ENCODE results near the gene ZFP90. TPM values are rescaled to one million over a fixed set of nuclear protein-coding genes. Genes with fewer than 3 reads are reported as not detected.

Gene ZFP90
- total RNA-seq, 4 donors from 2014 or later: 21.3 to 38.2 (median 27.3) TPM

DNA sequence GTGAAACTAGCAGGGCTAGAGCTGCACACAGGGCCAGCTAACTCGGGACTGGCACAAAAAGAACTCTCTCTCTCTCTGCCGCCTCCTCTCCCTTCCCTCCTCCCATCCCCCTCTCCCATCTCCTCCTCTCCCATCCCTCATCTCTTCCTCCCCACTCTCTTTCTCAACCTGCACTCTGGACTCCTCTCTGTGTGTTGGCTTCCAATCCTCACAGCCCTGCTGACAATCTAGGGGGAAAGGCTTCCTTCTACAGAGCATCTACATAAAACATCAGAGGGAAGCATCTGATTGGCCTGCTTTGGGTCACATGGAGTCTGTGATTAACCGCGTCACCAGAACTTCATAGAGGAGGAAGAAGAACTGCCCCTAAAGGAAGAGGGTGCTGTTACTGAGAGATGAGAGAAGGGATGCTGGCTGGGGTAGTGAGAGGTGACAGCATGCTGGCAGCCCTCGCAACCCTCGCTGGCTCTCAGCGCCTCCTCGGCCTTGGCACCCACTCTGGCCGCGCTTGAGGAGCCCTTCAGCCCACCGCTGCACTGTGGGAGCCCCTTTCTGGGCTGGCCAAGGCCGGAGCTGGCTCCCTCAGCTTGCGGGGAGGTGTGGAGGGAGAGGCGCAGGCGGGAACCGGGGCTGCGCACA is 12.8 kb upstream of the ZFP90 start:
- H3K9me3 ChIP-seq: no peaks in the 10 kb centered on the region
- H3K36me3 ChIP-seq: no peaks in the 10 kb centered on the region
- 29 to 38% methylated on average over 2 to 4 of the region's 17 CpGs for WGBS, 2 donors (ENCODE audit: low coverage in 1 of 2)
- peaks cover 13% of the 10 kb centered on the region for H3K27me3 ChIP-seq
- H3K27ac ChIP-seq: no peak overlapping the region
- TF ChIP-seq POLR2A (IDR thresholded peaks at IDR 0.05) (no peak), POLR2AphosphoS5 (IDR thresholded peaks at IDR 0.05) (no peak)
- no peak overlapping the region for H3K4me3 ChIP-seq
- ATAC-seq: no peak
- peaks cover 0 to 24% (median 14%) of the 10 kb centered on the region in 3 donors for H3K4me1 ChIP-seq

DNA sequence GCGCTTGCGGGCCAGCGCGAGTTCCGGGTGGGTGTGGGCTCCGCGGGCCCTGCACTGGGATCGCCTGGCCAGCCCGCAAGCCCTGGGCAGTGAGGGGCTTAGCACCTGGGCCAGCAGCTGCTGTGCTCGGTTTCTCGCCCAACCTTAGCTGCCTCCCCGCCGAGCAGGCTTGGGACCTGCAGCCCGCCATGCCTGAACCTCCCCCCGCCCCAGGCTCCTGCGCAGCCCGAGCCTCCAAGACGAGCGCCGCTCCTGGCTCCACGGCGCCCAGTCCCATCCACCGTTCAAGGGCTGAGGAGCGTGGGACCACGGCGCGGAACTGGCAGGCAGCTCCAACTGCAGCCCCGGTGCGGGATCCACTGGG is 12.3 kb upstream of the ZFP90 start:
- Histone ChIP-seq H3K27me3 (peaks cover 13% of the 10 kb centered on the region), H3K4me1 (peaks cover 0 to 24% (median 14%) of the 10 kb centered on the region in 3 donors), H3K27ac (no peak overlapping the region), H3K9me3 (no peaks in the 10 kb centered on the region), H3K4me3 (no peak overlapping the region), H3K36me3 (no peaks in the 10 kb centered on the region)
- TF ChIP-seq EP300 (IDR thresholded peaks at IDR 0.05) (no peak), POLR2A (IDR thresholded peaks at IDR 0.05) (no peak), POLR2AphosphoS5 (IDR thresholded peaks at IDR 0.05) (no peak)
- no CpG with 5 or more reads among the region's 29 CpGs for WGBS, 2 donors (ENCODE audit: low coverage in 1 of 2)
- ATAC-seq: no peak

DNA sequence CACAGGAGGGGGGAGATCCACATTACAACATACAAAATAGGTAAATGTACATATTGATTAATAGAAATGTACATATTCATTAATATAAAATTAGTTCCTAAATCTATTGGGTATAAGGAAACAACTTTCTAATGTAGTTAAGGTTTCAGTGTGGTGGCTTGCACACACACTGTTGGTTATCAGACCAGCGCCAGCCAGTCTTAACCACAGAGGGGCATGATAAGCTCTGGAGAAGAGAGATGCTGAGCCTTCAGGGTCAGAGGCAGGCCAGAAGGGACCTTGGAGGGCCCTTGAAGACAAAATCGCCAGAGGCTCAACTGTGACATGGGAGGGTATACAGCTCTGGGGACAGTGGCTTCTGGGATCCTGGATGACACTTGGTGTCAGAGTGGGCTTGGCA is 10.9 kb upstream of the ZFP90 start:
- ATAC-seq: no peak
- no peak overlapping the region for H3K27ac ChIP-seq
- 61 to 68% methylated on average over 2 of the region's 2 CpGs for WGBS, 2 donors (ENCODE audit: low coverage in 1 of 2)
- no peaks in the 10 kb centered on the region for H3K36me3 ChIP-seq
- TF ChIP-seq EP300 (IDR thresholded peaks at IDR 0.05): no peak
- no peak for TF ChIP-seq POLR2A (IDR thresholded peaks at IDR 0.05)
- TF ChIP-seq, protein P1, sequence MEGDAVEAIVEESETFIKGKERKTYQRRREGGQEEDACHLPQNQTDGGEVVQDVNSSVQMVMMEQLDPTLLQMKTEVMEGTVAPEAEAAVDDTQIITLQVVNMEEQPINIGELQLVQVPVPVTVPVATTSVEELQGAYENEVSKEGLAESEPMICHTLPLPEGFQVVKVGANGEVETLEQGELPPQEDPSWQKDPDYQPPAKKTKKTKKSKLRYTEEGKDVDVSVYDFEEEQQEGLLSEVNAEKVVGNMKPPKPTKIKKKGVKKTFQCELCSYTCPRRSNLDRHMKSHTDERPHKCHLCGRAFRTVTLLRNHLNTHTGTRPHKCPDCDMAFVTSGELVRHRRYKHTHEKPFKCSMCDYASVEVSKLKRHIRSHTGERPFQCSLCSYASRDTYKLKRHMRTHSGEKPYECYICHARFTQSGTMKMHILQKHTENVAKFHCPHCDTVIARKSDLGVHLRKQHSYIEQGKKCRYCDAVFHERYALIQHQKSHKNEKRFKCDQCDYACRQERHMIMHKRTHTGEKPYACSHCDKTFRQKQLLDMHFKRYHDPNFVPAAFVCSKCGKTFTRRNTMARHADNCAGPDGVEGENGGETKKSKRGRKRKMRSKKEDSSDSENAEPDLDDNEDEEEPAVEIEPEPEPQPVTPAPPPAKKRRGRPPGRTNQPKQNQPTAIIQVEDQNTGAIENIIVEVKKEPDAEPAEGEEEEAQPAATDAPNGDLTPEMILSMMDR (IDR thresholded peaks at IDR 0.05): no peak
- no peak for TF ChIP-seq POLR2AphosphoS5 (IDR thresholded peaks at IDR 0.05)
- H3K27me3 ChIP-seq: peaks cover 13% of the 10 kb centered on the region
- H3K4me3 ChIP-seq: no peak overlapping the region
- H3K4me1 ChIP-seq: peaks cover 0 to 24% (median 14%) of the 10 kb centered on the region in 3 donors
- H3K9me3 ChIP-seq: no peaks in the 10 kb centered on the region

DNA sequence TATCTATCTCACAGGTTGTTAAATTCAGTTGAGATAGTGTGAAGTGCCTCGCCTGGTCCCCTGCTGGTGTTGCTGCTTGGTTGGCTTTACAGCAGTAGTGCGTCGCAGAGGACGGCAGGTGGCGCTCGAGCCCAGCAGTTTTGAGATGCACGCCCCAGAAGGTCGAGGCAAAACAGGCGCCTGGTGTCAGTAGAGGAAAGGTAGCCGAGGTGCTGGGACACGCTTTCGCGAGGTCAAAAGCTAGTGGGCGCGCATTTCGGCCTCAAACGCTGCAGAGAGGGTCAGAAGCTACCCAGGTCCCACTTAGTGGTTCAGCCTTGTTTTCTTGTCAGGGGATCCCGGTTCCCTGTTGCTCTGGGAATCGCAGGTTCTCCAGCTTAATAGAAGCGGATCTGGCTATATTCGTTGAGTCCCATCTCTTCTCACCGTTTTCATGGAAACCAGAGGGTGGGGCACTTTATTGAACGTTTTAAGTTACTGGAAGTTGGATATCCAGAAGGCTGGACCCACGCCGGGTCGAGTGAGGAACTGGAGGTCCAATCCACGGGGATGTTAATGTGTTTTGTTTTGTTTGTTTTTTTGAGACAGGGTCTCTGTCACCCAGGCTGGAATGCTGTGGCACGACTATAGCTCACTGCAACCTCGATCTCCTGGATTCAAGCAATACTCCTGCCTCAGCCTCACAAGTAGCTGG is 10.3 kb upstream of the ZFP90 start:
- peaks cover 12% of the 10 kb centered on the region for H3K27me3 ChIP-seq
- H3K4me1 ChIP-seq: peaks cover 0 to 24% (median 14%) of the 10 kb centered on the region in 3 donors
- H3K9me3 ChIP-seq: no peaks in the 10 kb centered on the region
- H3K27ac ChIP-seq: no peak overlapping the region
- H3K4me3 ChIP-seq: peak overlapping the region in 1 of 2 donors; percentile 27
- peak; percentile 84 for ATAC-seq
- WGBS, 2 donors (ENCODE audit: low coverage in 1 of 2): 21 to 22% methylated on average over 11 to 14 of the region's 29 CpGs
- no peak for TF ChIP-seq POLR2AphosphoS5 (IDR thresholded peaks at IDR 0.05)
- TF ChIP-seq, protein P1 (IDR thresholded peaks at IDR 0.05): peak; percentile 94 to 96 (median 94)
- no peaks in the 10 kb centered on the region for H3K36me3 ChIP-seq

DNA sequence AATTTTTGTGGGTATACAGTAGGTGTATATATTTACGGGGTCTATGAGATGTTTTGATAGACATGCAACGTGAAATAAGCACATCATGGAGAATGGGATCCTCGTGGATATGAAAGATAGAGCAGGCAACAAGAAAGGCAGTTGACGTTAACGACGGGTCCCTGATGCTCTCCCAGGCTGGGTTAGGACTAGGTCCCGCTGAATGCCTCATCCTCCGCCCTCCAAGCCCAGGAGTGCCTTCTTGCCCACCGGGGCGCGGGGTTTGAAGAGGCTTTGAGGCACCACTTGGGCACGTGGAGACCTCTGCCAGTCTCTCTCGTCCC is 9.5 kb upstream of the ZFP90 start:
- Histone ChIP-seq H3K4me1 (peaks cover 0 to 24% (median 14%) of the 10 kb centered on the region in 3 donors), H3K27ac (no peak overlapping the region), H3K27me3 (peaks cover 4% of the 10 kb centered on the region), H3K36me3 (no peaks in the 10 kb centered on the region), H3K4me3 (peak overlapping the region; percentile 67 to 68), H3K9me3 (no peaks in the 10 kb centered on the region)
- no peak for TF ChIP-seq POLR2AphosphoS5 (IDR thresholded peaks at IDR 0.05)
- TF ChIP-seq POLR2A (IDR thresholded peaks at IDR 0.05): no peak
- no peak for TF ChIP-seq EP300 (IDR thresholded peaks at IDR 0.05)
- TF ChIP-seq, protein P1 (IDR thresholded peaks at IDR 0.05): no peak
- WGBS, 2 donors (ENCODE audit: low coverage in 1 of 2): 27 to 48% methylated on average over 11 of the region's 13 CpGs
- ATAC-seq: peak; percentile 3

Data from gastroesophageal sphincter (tissue), 4 donors.